HepG2 (cell line): ENCODE measurements around the gene SMYD2. TPM values are rescaled to one million over a fixed set of nuclear protein-coding genes. Genes with fewer than 3 reads are reported as not detected.
A peak's percentile ranks its signal among the peaks of the same experiment; 100 is the strongest.

Experiments used
- HNF4A ChIP-seq: sonication (generic); formaldehyde crosslinking; IDR thresholded peaks from 2 replicates; pipeline ENCODE4 v1.4.0; 2020; ENCODE audit warnings: missing genetic modification reagents
- HOMEZ ChIP-seq: IDR thresholded peaks from 2 replicates; pipeline ENCODE4 v1.6.1; 2016; ENCODE audit warnings: low read depth
- LCORL ChIP-seq, 2 experiments: fragments of 450-650 bp in 1 of 2; sonication (generic) in 1 of 2; formaldehyde crosslinking in 1 of 2; IDR thresholded peaks; 2 replicates each; pipeline versions ENCODE4 v1.5.0 to v1.6.1; 2017 to 2020; ENCODE audit warnings: antibody characterized with exemption in 1 of 2, missing genetic modification reagents in 1 of 2
- RARA ChIP-seq: IDR thresholded peaks from 2 replicates; pipeline ENCODE4 v1.6.1; 2016; ENCODE audit warnings: missing genetic modification reagents, missing compliant biosample characterization
- SALL1 ChIP-seq: sonication (generic); formaldehyde crosslinking; IDR thresholded peaks from 2 replicates; pipeline ENCODE4 v1.8.0; 2022; ENCODE audit warnings: mild to moderate bottlenecking, missing genetic modification reagents
- SMAD1 ChIP-seq: sonication (generic); formaldehyde crosslinking; IDR thresholded peaks from 2 replicates; pipeline ENCODE4 v1.4.0; 2020; ENCODE audit warnings: missing genetic modification reagents, low read depth, mild to moderate bottlenecking, borderline replicate concordance
- TEAD3 ChIP-seq: optimal IDR thresholded peaks from 2 replicates; pipeline ENCODE3; 2016; ENCODE audit warnings: borderline replicate concordance
- ZBTB33 ChIP-seq: sonication (generic); formaldehyde crosslinking; IDR thresholded peaks from 2 replicates; pipeline ENCODE4 v1.4.0; 2020; ENCODE audit warnings: missing genetic modification reagents
- ZBTB38 ChIP-seq: sonication (generic); formaldehyde crosslinking; IDR thresholded peaks from 2 replicates; pipeline ENCODE4 v1.5.1; 2020; ENCODE audit warnings: mild to moderate bottlenecking, missing genetic modification reagents
- ZMYM4 ChIP-seq: sonication (generic); formaldehyde crosslinking; IDR thresholded peaks from 2 replicates; pipeline ENCODE4 v1.8.1; 2023; ENCODE audit warnings: mild to moderate bottlenecking, missing genetic modification reagents
- ZNF770 ChIP-seq: sonication (generic); formaldehyde crosslinking; IDR thresholded peaks from 2 replicates; pipeline ENCODE4 v1.5.0; 2020; ENCODE audit warnings: mild to moderate bottlenecking, missing genetic modification reagents
- polyA plus RNA-seq, 8 experiments: library from polyadenylated mRNA; depleted of rRNA in 3 of 8; stranded (reverse) in 7 of 8; unstranded in 1 of 8; fragments of >200 nt; fragmentation: Illumina TruSeq in 4 of 8; extraction: Trizol in 4 of 8; gene quantifications; 2 replicates each; pipeline versions ENCODE4 v1.2.1 to v1.2.3, GENCODE V29; 2011 to 2016; ENCODE audit warnings: low read depth in 4 of 8, missing spikeins in 1 of 8, mixed read lengths in 1 of 8; ENCODE audit not compliant: insufficient read depth in 1 of 8
- total RNA-seq, 5 experiments: library from RNA; depleted of rRNA; stranded (reverse); fragments of >200 nt; fragmentation: Illumina TruSeq; extraction: Trizol; gene quantifications; 2 replicates each; pipeline ENCODE4 v1.2.3, GENCODE V29; 2016; ENCODE audit warnings: low read depth in 1 of 5
- TF ChIP-seq, protein P1 (sequence below): IDR thresholded peaks from 2 replicates; pipeline ENCODE4 v1.6.1; 2012; ENCODE audit warnings: low read length, improper control_type of control experiment
- TF ChIP-seq, protein P2 (sequence below): sonication (generic); formaldehyde crosslinking; IDR thresholded peaks from 2 replicates; pipeline ENCODE4 v1.9.0; 2022; ENCODE audit warnings: low read depth, missing genetic modification reagents

SMYD2 gene
- total and polyA plus RNA-seq, 2 of the 13 experiments (the other 11 are each of a cell fraction or from before 2014, with no cell fraction given): 72.7 to 139 TPM

DNA sequence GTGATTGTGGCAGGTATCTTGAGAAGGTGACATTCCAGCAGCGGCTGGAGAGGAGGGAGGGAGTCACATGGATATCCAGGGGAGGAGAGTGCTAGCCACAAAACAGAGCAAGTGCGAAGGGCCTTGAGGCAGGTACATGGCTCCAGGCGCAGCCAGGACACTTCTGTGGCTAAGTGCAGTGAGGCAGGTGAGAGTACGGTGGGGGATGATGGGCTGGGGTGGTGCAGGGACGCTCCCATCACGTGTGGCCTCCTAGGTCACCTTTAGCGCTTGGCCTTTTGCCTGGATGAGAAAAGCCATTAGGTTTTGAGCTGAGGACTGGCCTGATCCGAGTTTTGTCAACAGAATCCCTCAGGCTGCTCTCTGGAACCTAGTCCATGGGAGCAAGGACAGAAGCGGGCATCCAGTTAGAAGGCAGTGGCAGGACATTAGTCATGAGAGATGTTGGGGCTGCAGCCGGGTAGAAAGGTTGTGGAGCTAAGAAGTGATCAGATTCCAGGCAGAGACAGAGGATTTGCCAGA, 31.6 kb downstream of the SMYD2 start (continued):
- TF ChIP-seq HOMEZ: peak; percentile 47; the same call in 1 of the 2 replicates
- peak; percentile 48; the same call in 1 of the 2 replicates for TF ChIP-seq ZBTB33 (CRISPR knock-in tag)
- TF ChIP-seq, protein P1, sequence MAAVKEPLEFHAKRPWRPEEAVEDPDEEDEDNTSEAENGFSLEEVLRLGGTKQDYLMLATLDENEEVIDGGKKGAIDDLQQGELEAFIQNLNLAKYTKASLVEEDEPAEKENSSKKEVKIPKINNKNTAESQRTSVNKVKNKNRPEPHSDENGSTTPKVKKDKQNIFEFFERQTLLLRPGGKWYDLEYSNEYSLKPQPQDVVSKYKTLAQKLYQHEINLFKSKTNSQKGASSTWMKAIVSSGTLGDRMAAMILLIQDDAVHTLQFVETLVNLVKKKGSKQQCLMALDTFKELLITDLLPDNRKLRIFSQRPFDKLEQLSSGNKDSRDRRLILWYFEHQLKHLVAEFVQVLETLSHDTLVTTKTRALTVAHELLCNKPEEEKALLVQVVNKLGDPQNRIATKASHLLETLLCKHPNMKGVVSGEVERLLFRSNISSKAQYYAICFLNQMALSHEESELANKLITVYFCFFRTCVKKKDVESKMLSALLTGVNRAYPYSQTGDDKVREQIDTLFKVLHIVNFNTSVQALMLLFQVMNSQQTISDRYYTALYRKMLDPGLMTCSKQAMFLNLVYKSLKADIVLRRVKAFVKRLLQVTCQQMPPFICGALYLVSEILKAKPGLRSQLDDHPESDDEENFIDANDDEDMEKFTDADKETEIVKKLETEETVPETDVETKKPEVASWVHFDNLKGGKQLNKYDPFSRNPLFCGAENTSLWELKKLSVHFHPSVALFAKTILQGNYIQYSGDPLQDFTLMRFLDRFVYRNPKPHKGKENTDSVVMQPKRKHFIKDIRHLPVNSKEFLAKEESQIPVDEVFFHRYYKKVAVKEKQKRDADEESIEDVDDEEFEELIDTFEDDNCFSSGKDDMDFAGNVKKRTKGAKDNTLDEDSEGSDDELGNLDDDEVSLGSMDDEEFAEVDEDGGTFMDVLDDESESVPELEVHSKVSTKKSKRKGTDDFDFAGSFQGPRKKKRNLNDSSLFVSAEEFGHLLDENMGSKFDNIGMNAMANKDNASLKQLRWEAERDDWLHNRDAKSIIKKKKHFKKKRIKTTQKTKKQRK: no peak
- TF ChIP-seq SALL1: peak; percentile 24; the same call in 1 of the 2 replicates
- TF ChIP-seq, protein P2, sequence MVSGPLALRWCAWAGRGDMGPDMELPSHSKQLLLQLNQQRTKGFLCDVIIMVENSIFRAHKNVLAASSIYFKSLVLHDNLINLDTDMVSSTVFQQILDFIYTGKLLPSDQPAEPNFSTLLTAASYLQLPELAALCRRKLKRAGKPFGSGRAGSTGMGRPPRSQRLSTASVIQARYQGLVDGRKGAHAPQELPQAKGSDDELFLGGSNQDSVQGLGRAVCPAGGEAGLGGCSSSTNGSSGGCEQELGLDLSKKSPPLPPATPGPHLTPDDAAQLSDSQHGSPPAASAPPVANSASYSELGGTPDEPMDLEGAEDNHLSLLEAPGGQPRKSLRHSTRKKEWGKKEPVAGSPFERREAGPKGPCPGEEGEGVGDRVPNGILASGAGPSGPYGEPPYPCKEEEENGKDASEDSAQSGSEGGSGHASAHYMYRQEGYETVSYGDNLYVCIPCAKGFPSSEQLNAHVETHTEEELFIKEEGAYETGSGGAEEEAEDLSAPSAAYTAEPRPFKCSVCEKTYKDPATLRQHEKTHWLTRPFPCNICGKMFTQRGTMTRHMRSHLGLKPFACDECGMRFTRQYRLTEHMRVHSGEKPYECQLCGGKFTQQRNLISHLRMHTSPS: peak; percentile 36; the same call in 1 of the 2 replicates
- peak; percentile 27; the same call in 1 of the 2 replicates for TF ChIP-seq HNF4A (CRISPR knock-in tag)
- peak; percentile 43; the same call in 1 of the 2 replicates for TF ChIP-seq ZMYM4 (CRISPR knock-in tag)
- TF ChIP-seq SMAD1: no peak
- peak; percentile 49; the same call in 1 of the 2 replicates for TF ChIP-seq ZBTB38
- peak; percentile 11 for TF ChIP-seq TEAD3
- TF ChIP-seq LCORL (IDR thresholded peaks at IDR 0.05): no peak
- TF ChIP-seq LCORL (CRISPR knock-in tag; IDR thresholded peaks at IDR 0.05): 0 out of 2 replicates have a peak, but pooled peaks have one; percentile 20
- TF ChIP-seq ZNF770 (CRISPR knock-in tag): no peak
- peak; percentile 38; the same call in 1 of the 2 replicates for TF ChIP-seq RARA (CRISPR knock-in tag)
